Spleen (tissue), 11 donors: Measurements from ENCODE around the gene EIF5A. TPM values are rescaled to one million over a fixed set of nuclear protein-coding genes. Genes with fewer than 3 reads are reported as not detected.

Experiments
- DNase-seq: peaks from one replicate; pipeline ENCODE4 v3.0.0-alpha.2; 2020
- H3K27ac ChIP-seq, 8 donors: fragments of 200-600 bp; sonication (generic) in 7 of 8; 1 replicate in 4 of 8; 2 replicates in 4 of 8; pipeline versions ENCODE4 v1.5.0 to v1.8.0; 2016 to 2021; ENCODE audit warnings: inconsistent platforms in 4 of 8, mild to moderate bottlenecking in 4 of 8, moderate library complexity in 1 of 8
- H3K27me3 ChIP-seq, 7 donors: fragments of 200-600 bp; sonication (generic) in 6 of 7; replicated peaks in 1 of 7; 1 replicate in 4 of 7; 2 replicates in 3 of 7; pipeline versions ENCODE4 v1.5.0 to v1.8.0; 2016 to 2021; ENCODE audit warnings: inconsistent platforms in 3 of 7, mild to moderate bottlenecking in 1 of 7
- H3K36me3 ChIP-seq, 6 donors: fragments of 200-600 bp; sonication (generic) in 5 of 6; 1 replicate in 4 of 6; 2 replicates in 2 of 6; pipeline versions ENCODE4 v1.5.0 to v1.8.0; 2016 to 2021; ENCODE audit warnings: inconsistent platforms in 2 of 6
- H3K4me1 ChIP-seq, 6 donors: fragments of 200-600 bp; sonication (generic) in 5 of 6; 1 replicate in 3 of 6; 2 replicates in 3 of 6; pipeline versions ENCODE4 v1.5.0 to v1.8.0; 2016 to 2021; ENCODE audit warnings: inconsistent platforms in 3 of 6
- H3K4me3 ChIP-seq, 8 donors: fragments of 200-600 bp; sonication (generic) in 7 of 8; 1 replicate in 4 of 8; 2 replicates in 4 of 8; pipeline versions ENCODE4 v1.5.0 to v1.8.0; 2016 to 2021; ENCODE audit warnings: inconsistent platforms in 4 of 8, mild to moderate bottlenecking in 4 of 8, moderate library complexity in 2 of 8
- H3K9me3 ChIP-seq, 8 donors: fragments of 200-600 bp; sonication (generic) in 7 of 8; 1 replicate in 4 of 8; 2 replicates in 4 of 8; pipeline versions ENCODE4 v1.5.0 to v1.8.0; 2016 to 2021; ENCODE audit warnings: inconsistent platforms in 4 of 8
- CTCF ChIP-seq, 11 experiments: fragments of 200-600 bp in 7 of 11; fragments of 450-650 bp in 4 of 11; sonication (generic) in 4 of 11; IDR thresholded peaks in 8 of 11; conservative IDR thresholded peaks in 3 of 11; 1 replicate in 7 of 11; 2 replicates in 4 of 11; pipeline versions ENCODE4 v1.4.0 to v1.8.0; 2016 to 2021; ENCODE audit warnings: antibody characterized with exemption in 11 of 11, inconsistent platforms in 4 of 11, mild to moderate bottlenecking in 1 of 11
- POLR2A ChIP-seq, 3 donors: fragments of 450-650 bp; IDR thresholded peaks; one replicate each; pipeline ENCODE4 v1.5.1; 2017; ENCODE audit warnings: antibody characterized with exemption in 3 of 3, mild to moderate bottlenecking in 1 of 3
- POLR2AphosphoS5 ChIP-seq, 3 donors: sonication (generic); formaldehyde crosslinking; IDR thresholded peaks; one replicate each; pipeline ENCODE4 v1.5.1; 2017; ENCODE audit warnings: antibody characterized with exemption in 3 of 3
- WGBS, 5 donors: extraction: QIAGEN DNeasy Blood & Tissue Kit in 3 of 5; methylation state at CpG; one replicate each; pipeline versions ENCODE4 v1.1.5 to v1.1.7; 2013 to 2018; 5-methylcytosine and 5-hydroxymethylcytosine counted together
- intact Hi-C: fragments of 100-400 bp; cut with DNase I; formaldehyde crosslinking; loops from one replicate; pipeline ENCODE4 v1.15.0; 2023; ENCODE audit warnings: low total_unique reads
- polyA plus RNA-seq, 3 donors: library from polyadenylated mRNA; stranded (reverse); fragments of 200-250 nt; gene quantifications; one replicate each; pipeline ENCODE4 v1.2.1, GENCODE V29; 2013
- total RNA-seq, 7 donors: library from RNA; depleted of rRNA in 3 of 7; stranded (reverse); fragments of >200 nt in 3 of 7; fragmentation: NEBNext Ultra II Directional in 4 of 7; extraction: Animal tissue kit (Norgen Biotek cat#: 25700) in 4 of 7; gene quantifications; one replicate each; pipeline versions ENCODE4 v1.1.0 to v1.2.1, GENCODE V29; 2016 to 2021
- donor health status: healthy with polysubstance abuse.
- donor health status: DM: no; HTN: no; CAD: no; lungs with moderate emphysema.
- donor health status: DM: no; HTN: no; CAD: no.
- donor health status: Bipolar disorder and iron deficiency.
- donor health status: healthy.
- donor health status: DM: no; HTN: no; CAD: no.
- donor health status: DM: yes; HTN: yes; CAD: no.

Gene EIF5A
- total and polyA plus RNA-seq, 10 donors = 117 to 426 (median 268) TPM

DNA sequence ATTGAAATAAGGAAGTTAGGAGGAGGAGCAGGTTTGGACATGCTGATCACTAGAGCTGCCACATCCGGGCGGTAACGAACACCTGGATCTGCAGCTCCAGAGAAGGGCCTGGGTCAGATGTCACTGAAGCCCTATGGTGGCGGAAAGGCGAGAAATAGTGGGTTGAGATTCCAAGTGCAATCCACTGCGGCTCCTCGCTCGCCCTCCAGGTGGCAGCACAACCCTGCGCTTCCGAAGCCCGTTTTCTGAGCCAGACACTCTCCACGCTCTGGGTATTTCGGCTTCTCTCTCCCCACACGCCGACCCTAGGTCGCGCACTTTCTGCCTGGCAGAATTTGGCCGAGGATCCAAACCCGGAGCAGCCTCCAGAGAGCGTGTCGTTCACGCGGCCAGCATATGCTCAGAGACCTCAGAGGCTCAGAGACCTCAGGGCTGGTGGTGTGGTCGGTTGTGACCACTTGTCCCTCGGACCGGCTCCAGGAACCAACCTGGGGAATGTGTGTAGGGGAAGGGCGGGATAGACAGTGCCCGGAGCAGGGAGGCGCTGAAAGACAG is 26.8 kb upstream of the EIF5A start:
- intact Hi-C loops = loop anchor here (2.0 kb wide), 1 partner anchor 16 kb away; no protein-coding TSS in a partner anchor
- WGBS, 5 donors = 0 to 1% (median 1%) methylated on average over 12 to 29 of the region's 29 CpGs
- H3K4me1 ChIP-seq = peaks cover 17 to 34% (median 30%) of the 10 kb centered on the region in 6 donors
- peaks cover 0 to 55% (median 20%) of the 10 kb centered on the region in 7 donors for H3K27me3 ChIP-seq
- peak overlapping the region in 6 of 8 donors; percentile 47 to 69 (median 62) for H3K27ac ChIP-seq
- peak; percentile 95 for DNase-seq
- H3K9me3 ChIP-seq = no peaks in the 10 kb centered on the region
- peak; percentile 77 to 98 (median 94) for TF ChIP-seq CTCF (IDR thresholded peaks at IDR 0.05 in 8 of 11, conservative IDR thresholded peaks at IDR 0.05 in 3 of 11)
- peak in 2 of 3 donors; percentile 60 to 71 for TF ChIP-seq POLR2AphosphoS5 (IDR thresholded peaks at IDR 0.05)
- no peak for TF ChIP-seq POLR2A (IDR thresholded peaks at IDR 0.05)
- no peaks in the 10 kb centered on the region for H3K36me3 ChIP-seq
- peak overlapping the region; percentile 30 to 67 (median 43) for H3K4me3 ChIP-seq

- peak within 1 kb of the TSS; percentile 30 to 67 (median 43) for H3K4me3 ChIP-seq
- intact Hi-C loops = loop anchor here (2.0 kb wide), 1 partner anchor 15 kb away; no protein-coding TSS in a partner anchor
Observed at GRCh38 chr17:7281074-7281952, 26.1 kb upstream of the EIF5A start, which contains the start of gene SLC2A4. Gene SLC2A4, plus strand, starts transcription at chr17:7281718. Its CDS starts 217 bp downstream, at chr17:7281935.

GRCh38 chr17:7281953-7282751 is 25.3 kb upstream of the EIF5A start:
- TF ChIP-seq POLR2A (IDR thresholded peaks at IDR 0.05) (no peak), CTCF (IDR thresholded peaks at IDR 0.05 in 8 of 11, conservative IDR thresholded peaks at IDR 0.05 in 3 of 11) (no peak), POLR2AphosphoS5 (IDR thresholded peaks at IDR 0.05) (peak in 2 of 3 donors; percentile 28 to 53)
- H3K36me3 ChIP-seq = no peaks in the 10 kb centered on the region
- H3K4me3 ChIP-seq = peak overlapping the region; percentile 30 to 67 (median 43)
- 1 to 7% (median 3%) methylated on average over 5 to 43 of the region's 43 CpGs for WGBS, 5 donors
- H3K27ac ChIP-seq = peak overlapping the region in 2 of 8 donors; percentile 15 to 60
- DNase-seq = peak; percentile 79
- H3K27me3 ChIP-seq = peaks cover 0 to 70% (median 20%) of the 10 kb centered on the region in 7 donors
- H3K4me1 ChIP-seq = peaks cover 17 to 34% (median 30%) of the 10 kb centered on the region in 6 donors
- no peaks in the 10 kb centered on the region for H3K9me3 ChIP-seq
- intact Hi-C loops = loop anchor here (2.0 kb wide), 1 partner anchor 15 kb away; no protein-coding TSS in a partner anchor

More at GRCh38 chr17:7281074-7281952, 26.1 kb upstream of the EIF5A start, which contains the start of gene SLC2A4:
- TF ChIP-seq POLR2A (IDR thresholded peaks at IDR 0.05) (no peak), POLR2AphosphoS5 (IDR thresholded peaks at IDR 0.05) (peak in 2 of 3 donors; percentile 34 to 44)
- H3K27me3 ChIP-seq = peaks cover 0 to 63% (median 20%) of the 10 kb centered on the region in 7 donors
- peak within 1 kb of the TSS in 6 of 8 donors; percentile 47 to 69 (median 62) for H3K27ac ChIP-seq
- no peaks in the 10 kb centered on the region for H3K9me3 ChIP-seq
- no peaks in the 10 kb centered on the region for H3K36me3 ChIP-seq
- 0 to 1% (median 1%) methylated on average over 24 to 71 of the region's 71 CpGs for WGBS, 5 donors
- peak; percentile 93 for DNase-seq
- peaks cover 17 to 34% (median 30%) of the 10 kb centered on the region in 6 donors for H3K4me1 ChIP-seq
